AG09309 (cell line): ENCODE data around the gene CENPVL3.
A peak's percentile ranks its signal among the peaks of the same experiment; 100 is the strongest.
"Not testable (repeated sequence)": the region's sequence is repeated elsewhere in the genome, so short reads cannot be mapped to it uniquely, and the experiment has no call there.

Source experiments
- DNase-seq: peaks from one replicate; pipeline ENCODE4 v3.0.0-alpha.2; 2010; ENCODE audit warnings: low read depth
- H3K4me3 ChIP-seq: 2 replicates; pipeline ENCODE4 v1.5.1; 2011; ENCODE audit warnings: mild to moderate bottlenecking, low read depth, low read length, moderate library complexity; ENCODE audit not compliant: control insufficient read depth
- CTCF ChIP-seq: IDR thresholded peaks from 2 replicates; pipeline ENCODE4 v1.5.1; 2011; ENCODE audit warnings: mild to moderate bottlenecking, low read depth, low read length, inconsistent platforms; ENCODE audit not compliant: insufficient read depth, control insufficient read depth; ENCODE audit errors: missing control alignments

Gene CENPVL3

GRCh38 chrX:51618241-51619155 is at the start of gene CENPVL3:
Gene CENPVL3 (minus strand): TSS chrX:51618912. CDS start chrX:51618873, 39 bp downstream.
- H3K4me3 ChIP-seq, DNase-seq: not testable (repeated sequence)

GRCh38 chrX:51665981-51666380 is 47.3 kb upstream of the CENPVL3 start:
- TF ChIP-seq CTCF: no peak
- H3K4me3 ChIP-seq: no peak overlapping the region
- DNase-seq: no peak

GRCh38 chrX:51643377-51643776 is 24.7 kb upstream of the CENPVL3 start:
- no peak overlapping the region for H3K4me3 ChIP-seq
- DNase-seq: no peak
- no peak for TF ChIP-seq CTCF

GRCh38 chrX:51641421-51642021 is 22.8 kb upstream of the CENPVL3 start:
- peak; percentile 3 for DNase-seq
- no peak overlapping the region for H3K4me3 ChIP-seq
- TF ChIP-seq CTCF: peak; percentile 51

- H3K4me3 ChIP-seq, DNase-seq: not testable (repeated sequence)
Observed at GRCh38 chrX:51636511-51636910, 17.8 kb upstream of the CENPVL3 start.

GRCh38 chrX:51614353-51615012 is 4.2 kb downstream of the CENPVL3 start:
- H3K4me3 ChIP-seq: no peak overlapping the region
- peak; percentile 61 for TF ChIP-seq CTCF
- DNase-seq: peak; percentile 11

GRCh38 chrX:51608766-51609165 is 9.9 kb downstream of the CENPVL3 start:
- no peak overlapping the region for H3K4me3 ChIP-seq
- no peak for TF ChIP-seq CTCF
- no peak for DNase-seq
